CD4-positive, alpha-beta T cell treated with Interferon alpha-2 for 1 hour (primary cell): ENCODE measurements around the gene FAM78B.

Source experiments
- DNase-seq, 2 donors: peaks; one replicate each; pipeline ENCODE4 v3.0.0-alpha.2; 2020 to 2022

The FAM78B gene

DNA sequence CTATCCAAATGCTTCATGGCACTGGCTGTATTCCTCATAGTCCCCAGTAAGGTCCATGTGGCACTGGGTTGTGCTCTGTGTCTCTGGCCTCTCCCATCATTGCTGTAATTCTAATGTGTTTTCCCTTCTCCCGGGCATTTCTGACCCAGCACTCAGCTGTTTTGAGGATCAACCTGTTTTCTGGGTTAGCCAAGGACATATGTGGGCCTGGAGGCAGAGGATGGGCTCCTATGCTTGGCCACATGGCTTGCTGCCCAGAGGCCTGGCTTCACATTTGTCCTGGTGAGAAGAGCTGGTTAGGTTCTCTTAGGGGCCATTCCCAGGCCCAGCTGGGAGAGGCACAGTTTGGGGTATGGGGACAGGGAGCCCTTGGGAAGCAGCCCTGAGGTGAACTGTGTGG, 103.1 kb downstream of the FAM78B start:
- no peak for DNase-seq

DNA sequence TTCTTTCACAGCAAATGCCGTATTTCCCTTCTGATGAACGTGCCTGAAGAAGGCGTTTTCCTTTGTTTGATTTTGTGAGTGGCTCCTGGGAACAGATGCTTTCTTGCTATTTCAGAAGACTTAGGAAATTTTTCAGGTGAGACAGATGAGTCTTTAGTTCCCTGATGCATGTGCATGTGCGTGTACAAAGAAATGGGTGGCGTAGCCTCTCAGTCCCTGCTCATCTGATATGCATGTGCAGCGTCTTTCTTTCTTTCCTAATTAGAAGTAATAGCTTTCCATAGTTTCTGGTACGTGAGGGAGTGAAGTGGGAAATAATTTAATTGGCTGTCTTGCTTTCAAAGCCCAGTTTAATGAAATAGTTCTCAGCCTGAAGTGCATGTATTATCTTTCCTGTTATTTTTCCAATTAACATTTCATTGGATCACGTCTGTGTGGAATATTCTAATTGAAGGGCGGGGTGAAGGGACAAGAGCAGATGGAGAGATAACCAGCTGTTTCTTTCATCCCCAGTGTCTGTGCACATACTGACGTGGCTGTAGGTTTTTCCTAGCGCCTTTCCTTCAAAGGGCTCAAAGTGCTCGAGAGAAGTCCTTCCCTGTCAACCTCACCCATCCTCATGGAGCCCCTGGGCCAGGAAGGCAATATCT, 104.3 kb downstream of the FAM78B start:
- no peak for DNase-seq

DNA sequence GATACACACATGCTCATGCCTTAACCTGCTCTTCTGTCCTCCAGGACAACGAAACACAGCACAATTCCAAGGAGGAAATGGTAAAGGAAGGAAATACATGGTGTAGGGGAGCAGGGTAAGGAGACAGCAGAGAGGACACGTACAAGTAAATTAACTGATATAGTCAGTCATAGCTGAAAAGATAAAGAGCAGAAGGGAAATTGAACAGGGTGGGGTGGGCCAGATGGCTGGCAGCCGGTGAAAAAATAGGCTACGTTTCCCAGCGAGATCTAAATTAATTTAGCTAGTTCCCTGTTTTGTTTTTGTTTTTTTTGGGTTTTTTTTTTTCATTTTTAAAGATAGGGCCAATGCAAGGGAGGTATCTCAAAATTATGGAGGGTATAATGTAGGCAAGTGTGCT, 109.2 kb downstream of the FAM78B start:
- DNase-seq = no peak

DNA sequence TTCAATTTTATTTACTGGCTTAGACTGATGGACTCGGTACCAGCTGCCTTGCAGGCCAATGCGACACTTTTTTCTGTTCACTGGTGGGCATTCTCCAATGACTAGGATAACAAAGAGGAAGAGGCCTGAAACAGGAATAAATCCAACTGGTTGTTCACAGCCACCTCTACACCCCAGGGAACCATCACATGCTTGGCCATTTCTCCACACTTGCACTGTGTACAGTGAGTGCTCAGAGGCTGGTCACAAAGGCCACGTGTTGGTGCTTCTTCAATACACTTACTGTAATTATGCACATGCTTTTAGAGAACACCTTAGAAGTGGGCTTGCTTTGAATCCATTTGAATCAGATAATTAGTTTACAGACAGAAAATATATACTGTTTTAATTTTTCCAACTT, 113.4 kb downstream of the FAM78B start:
- DNase-seq = no peak

DNA sequence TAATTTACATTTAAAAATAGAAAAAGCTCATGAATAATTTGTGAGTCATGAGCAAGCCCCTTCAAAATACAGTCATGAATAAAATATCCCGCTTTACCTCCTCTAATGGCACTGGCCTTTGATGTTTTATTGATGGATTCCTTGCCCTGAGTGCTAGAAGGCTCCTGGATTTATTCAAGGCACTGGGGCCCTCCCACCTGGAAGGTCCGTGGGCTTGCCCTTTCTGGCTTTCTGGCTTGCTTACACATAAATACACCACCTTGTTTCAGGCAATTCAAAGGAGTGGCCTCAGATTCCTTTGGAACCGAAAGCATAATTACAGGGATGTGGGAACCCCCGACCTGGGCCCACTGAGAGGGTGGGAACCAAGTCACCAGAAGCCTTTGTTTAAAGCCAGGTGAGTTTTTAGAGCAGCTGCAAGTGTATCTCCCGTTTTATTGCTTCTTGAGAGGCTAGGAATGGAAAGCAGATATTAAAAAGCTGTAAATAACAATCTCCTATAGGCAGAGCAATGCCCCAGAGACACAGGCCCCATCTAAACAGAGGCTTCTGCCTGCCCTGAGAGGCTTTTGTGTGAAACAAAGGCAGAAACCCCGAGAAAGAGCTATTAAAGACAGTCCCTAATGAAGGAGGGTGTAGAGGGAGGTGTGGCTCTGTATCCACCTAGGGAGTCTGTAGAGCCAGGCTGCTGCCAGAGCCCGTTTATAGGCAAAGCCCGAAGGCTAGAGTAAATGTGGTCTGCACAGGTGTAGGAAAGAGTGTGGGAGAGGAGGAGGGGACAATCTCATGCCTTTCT, 126.4 kb downstream of the FAM78B start:
- no peak for DNase-seq

DNA sequence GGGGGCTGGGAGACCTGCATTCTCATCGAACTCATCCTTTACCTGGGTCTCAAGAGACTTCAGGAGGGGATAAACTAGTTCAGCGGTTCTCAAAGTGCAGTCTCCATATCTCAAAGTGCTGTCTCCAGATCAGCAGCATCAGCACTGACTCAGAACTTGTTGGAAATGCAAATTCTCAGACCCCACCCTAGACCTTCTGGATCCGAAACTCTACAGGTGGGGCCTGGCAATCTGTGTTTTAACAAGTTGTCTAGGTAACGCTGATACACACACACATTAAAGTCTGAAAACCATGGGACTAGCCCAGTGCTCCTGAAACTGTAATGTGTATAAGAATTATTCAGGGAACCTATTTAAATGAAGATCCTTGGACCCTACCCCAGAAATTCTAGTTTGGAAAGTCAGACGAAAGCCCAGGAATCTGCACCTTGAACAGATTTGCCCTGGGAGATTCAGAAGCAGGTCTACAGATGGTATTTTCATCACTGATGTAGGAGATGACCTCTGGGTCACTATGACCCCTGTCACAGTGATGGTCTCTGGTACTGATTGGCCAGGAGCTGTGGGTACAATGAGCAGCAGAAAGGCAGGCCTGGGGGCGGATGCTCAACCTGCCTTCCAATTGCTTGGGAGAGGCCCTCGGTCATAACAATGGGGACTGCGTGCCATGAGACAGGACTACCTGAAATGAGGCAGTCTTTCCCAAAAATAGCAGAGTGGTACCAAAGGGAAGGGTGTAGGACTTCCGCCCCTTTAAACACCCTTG, 127.2 kb downstream of the FAM78B start:
- no peak for DNase-seq

DNA sequence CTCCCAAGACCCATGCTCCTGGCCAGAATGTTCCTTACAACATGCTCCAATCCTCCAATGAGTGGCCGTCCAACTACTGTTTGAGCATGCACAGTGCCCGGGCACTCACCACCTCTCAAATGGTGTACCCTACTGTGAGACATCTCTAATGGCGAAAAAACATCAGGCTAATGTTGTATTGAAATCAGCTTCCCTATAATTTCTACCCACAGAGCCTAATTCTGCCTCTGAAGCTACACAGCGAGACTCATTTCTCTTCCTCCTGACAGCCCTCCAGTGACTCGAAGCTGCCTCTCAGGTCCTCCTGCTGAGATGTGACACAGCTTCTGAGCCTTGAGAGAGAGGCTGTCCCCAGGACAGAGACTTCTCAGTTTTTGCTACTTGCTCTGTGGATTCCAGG, 130.7 kb downstream of the FAM78B start:
- no peak for DNase-seq

DNA sequence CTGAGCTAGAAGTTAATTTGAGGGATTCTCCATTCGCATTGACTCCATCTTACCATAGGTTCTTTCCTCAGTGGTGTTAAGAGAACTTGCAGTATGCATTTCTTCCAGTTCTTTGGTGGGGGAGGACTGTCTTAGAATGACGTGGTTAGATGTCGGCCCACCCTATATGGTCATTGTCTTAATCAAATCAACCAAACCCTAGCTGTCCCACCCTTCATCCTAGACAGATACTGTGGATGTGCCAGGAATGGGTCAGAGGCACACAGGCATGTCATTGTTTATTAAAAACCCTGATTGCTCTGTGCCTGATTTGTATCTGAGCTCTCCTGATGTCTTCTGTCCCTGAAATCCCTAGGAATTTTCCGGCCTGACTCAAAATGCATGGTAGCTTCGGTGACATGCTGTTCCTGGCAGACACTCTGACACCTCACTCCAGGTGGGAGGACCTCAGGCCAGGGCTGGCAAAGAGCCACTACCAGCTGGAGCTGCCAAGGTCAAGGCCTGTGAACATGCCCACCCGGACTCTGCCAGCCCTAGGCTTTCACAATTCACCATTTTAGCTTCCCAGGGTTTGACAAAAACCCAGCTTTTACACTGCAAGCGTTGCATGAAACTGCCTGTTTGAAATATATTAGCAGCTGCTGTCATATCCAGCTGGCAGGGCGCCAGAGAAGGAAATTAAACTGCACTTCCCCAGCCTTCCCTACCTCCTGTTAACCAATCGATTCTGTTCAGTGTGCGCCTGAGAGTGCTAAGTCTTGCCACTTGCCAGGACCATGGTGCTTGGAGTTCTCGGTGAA, 134.0 kb downstream of the FAM78B start:
- DNase-seq = no peak

DNA sequence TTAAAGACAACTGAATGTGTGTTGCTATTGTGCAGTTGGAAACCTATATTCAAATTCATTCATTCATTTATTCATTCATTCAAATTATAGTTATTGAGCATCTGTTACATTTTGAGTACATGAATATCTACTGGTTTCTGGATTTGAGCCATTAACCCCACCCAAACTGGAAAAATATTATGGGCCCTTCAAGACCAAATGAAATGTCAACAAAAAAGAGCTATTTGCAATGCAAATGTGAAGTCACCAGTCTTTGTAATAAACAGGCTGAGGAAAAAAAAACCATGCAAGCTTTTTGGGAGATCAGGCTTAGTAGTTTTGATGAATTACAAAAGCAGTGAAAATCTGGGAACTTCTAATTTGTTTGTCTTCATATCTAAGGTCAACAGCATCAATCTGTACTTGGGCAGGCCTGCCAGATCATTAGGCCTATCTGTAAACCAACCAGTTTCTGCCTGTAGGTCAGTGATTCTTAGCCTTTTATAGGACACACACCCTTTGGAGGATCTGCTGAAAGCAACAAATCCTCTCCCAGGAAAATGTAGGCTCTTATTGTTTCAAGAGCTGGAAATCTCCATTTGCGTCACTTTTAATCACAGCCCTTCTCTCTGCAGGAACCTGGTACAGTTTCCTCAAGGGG, 134.7 kb downstream of the FAM78B start:
- no peak for DNase-seq

DNA sequence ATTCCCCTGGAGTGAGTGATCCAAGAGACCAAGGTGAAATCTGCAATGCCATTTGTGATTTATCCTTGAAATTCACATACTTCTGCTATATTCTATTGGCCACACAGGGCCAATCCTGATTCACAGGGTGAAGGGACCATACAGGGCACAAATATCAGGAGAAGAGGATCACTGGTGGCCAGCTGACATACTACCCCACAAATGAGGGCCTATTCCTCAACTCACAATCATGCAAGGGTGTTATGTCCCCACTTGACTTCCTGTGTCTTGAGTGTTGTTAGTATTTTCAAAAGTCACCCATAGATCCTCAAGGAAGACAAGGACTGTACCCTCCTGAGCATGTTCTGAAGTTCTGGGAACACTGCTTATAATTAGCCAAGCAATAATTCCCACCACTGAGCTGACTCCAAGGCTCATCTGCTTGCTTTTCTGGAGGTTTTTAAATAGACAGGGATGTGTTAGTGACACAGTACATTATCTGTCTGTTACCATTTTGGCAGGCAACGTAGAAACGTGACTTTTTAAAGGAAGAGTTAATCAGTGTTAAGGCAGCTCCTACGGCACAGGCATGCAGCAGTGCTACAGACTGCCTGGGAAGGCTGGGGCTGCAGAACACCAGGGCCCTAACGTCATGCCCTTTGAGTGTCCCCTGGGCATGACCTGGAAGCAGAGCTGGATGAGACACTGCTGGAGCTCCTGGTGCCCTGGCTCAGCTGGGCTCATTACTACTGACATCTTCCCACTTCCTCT, 137.4 kb downstream of the FAM78B start:
- no peak for DNase-seq

DNA sequence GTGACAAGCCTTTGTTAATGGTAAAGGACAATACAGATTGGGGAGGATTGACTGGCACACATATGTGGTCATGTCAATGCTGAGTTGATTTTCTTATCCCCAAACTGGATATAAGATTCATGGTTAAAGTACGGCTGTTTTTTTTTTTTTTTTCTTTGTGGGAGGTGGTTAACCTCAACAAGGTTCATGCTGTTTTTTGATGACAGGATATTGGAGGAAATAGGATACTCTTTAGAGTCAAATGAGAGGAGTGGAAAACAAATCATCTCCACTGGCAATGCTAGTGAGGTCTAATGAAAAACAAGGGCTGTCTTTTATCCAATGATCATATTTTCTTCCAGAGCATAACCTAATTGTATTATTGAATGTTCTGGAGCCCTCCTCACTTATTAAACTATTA, 140.2 kb downstream of the FAM78B start:
- no peak for DNase-seq

DNA sequence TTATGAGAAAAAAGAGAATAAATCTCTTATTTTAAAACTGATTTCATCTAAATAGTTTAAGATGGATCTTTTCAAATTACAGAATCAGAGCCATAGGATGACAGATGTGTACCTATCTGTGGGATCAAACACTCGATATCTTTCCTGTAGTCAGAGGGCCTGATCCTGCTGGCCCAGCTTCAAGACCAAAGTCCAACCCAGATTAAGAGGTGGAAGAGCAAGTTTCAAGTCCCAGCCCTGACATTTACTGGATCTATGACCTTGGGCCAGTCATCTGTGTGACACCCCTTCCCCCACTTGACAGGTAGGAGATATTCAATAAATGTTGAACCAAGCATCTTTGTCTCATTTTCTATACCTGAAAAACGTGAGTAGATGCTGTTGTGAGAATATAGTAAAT, 140.7 kb downstream of the FAM78B start:
- no peak for DNase-seq

DNA sequence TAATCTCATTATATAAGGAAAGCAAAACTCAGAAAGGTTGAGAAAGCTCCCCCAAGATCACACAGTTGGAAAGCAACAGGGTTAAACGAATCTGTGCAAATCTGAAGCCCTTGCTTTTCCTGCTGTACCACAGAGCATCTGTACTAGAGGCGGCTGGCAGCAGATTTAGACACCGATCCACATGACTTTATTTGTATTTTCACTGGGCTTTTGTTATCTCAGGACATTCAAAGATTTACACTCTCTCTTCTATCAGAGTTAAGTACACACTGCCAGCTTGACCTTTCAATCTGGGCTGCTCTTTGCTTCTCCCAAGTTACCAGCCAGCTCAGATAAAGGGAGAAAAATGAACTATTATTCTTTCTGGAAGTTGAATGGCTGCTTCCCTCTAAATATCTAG, 146.6 kb downstream of the FAM78B start:
- DNase-seq = no peak
